WI38 (cell line): ENCODE results near the gene MAPK8IP3.

ENCODE experiments used
- H3K4me3 ChIP-seq: 2 replicates; pipeline ENCODE4 v1.5.1; 2011; ENCODE audit warnings: low read depth, mild to moderate bottlenecking, control low read depth, low read length
- CTCF ChIP-seq: IDR thresholded peaks from 2 replicates; pipeline ENCODE4 v1.5.1; 2012; ENCODE audit warnings: low read depth, mild to moderate bottlenecking, control low read depth, low read length

The MAPK8IP3 gene

GRCh38 chr16:1774448-1774780 lies 68.4 kb downstream of the MAPK8IP3 start:
- TF ChIP-seq CTCF, result no peak
- peak overlapping the region; percentile 87 for H3K4me3 ChIP-seq

- TF ChIP-seq CTCF, result no peak
- no peak overlapping the region for H3K4me3 ChIP-seq
These were observed 69.2 kb downstream of the MAPK8IP3 start for GRCh38 chr16:1775006-1775845.

GRCh38 chr16:1775846-1776671 lies 70.1 kb downstream of the MAPK8IP3 start:
- H3K4me3 ChIP-seq, result no peak overlapping the region
- TF ChIP-seq CTCF, result no peak

GRCh38 chr16:1776672-1776955 lies 70.6 kb downstream of the MAPK8IP3 start:
- H3K4me3 ChIP-seq, result no peak overlapping the region
- TF ChIP-seq CTCF, result no peak

GRCh38 chr16:1776991-1777374 lies 71.0 kb downstream of the MAPK8IP3 start:
- TF ChIP-seq CTCF, result no peak
- no peak overlapping the region for H3K4me3 ChIP-seq

- no peak for TF ChIP-seq CTCF
- H3K4me3 ChIP-seq, result no peak overlapping the region
These were observed 71.6 kb downstream of the MAPK8IP3 start for GRCh38 chr16:1777375-1778199.
